ENCODE measurements around the gene KIRREL1.

Gene KIRREL1

GRCh38 chr1:158035976-158036583 is 42.6 kb downstream of the KIRREL1 start:
- peak; percentile 57 for DNase-seq (ENCODE audit: low read depth)

- DNase-seq (ENCODE audit: low read depth): peak; percentile 18
These were observed 43.8 kb downstream of the KIRREL1 start for GRCh38 chr1:158037008-158037865.

GRCh38 chr1:158037866-158038359 is 44.5 kb downstream of the KIRREL1 start:
- peak; percentile 34 for DNase-seq (ENCODE audit: low read depth)

- DNase-seq (ENCODE audit: low read depth): no peak
These were observed 45.3 kb downstream of the KIRREL1 start for GRCh38 chr1:158038793-158039192.

GRCh38 chr1:158039380-158039779 is 45.9 kb downstream of the KIRREL1 start:
- DNase-seq (ENCODE audit: low read depth): peak; percentile 28

- no peak for DNase-seq (ENCODE audit: low read depth)
These were observed 46.9 kb downstream of the KIRREL1 start for GRCh38 chr1:158040323-158040722.

GRCh38 chr1:158043232-158043631 is 49.8 kb downstream of the KIRREL1 start:
- DNase-seq (ENCODE audit: low read depth): no peak

GRCh38 chr1:158045639-158046038 is 52.2 kb downstream of the KIRREL1 start:
- peak; percentile 61 for DNase-seq (ENCODE audit: low read depth)

- no peak for DNase-seq (ENCODE audit: low read depth)
These were observed 53.5 kb downstream of the KIRREL1 start for GRCh38 chr1:158046715-158047510.

- no peak for DNase-seq (ENCODE audit: low read depth)
These were observed 55.1 kb downstream of the KIRREL1 start for GRCh38 chr1:158048371-158049067.

GRCh38 chr1:158049853-158050252 is 56.4 kb downstream of the KIRREL1 start:
- DNase-seq (ENCODE audit: low read depth): no peak

- peak; percentile 47 for DNase-seq (ENCODE audit: low read depth)
These were observed 59.8 kb downstream of the KIRREL1 start for GRCh38 chr1:158053276-158053675.

GRCh38 chr1:158054721-158055120 is 61.3 kb downstream of the KIRREL1 start:
- no peak for DNase-seq (ENCODE audit: low read depth)

- no peak for DNase-seq (ENCODE audit: low read depth)
These were observed 62.4 kb downstream of the KIRREL1 start for GRCh38 chr1:158055854-158056253.

GRCh38 chr1:158056498-158056897 is 63.1 kb downstream of the KIRREL1 start:
- DNase-seq (ENCODE audit: low read depth): no peak

- DNase-seq (ENCODE audit: low read depth): no peak
These were observed 65.0 kb downstream of the KIRREL1 start for GRCh38 chr1:158058237-158058985.

- DNase-seq (ENCODE audit: low read depth): no peak
These were observed 66.5 kb downstream of the KIRREL1 start for GRCh38 chr1:158059984-158060383.

- DNase-seq (ENCODE audit: low read depth): no peak
These were observed 68.7 kb downstream of the KIRREL1 start for GRCh38 chr1:158062174-158062573.

GRCh38 chr1:158067662-158068061 is 74.2 kb downstream of the KIRREL1 start:
- peak; percentile 68 for DNase-seq (ENCODE audit: low read depth)

GRCh38 chr1:158068918-158069317 is 75.5 kb downstream of the KIRREL1 start:
- DNase-seq (ENCODE audit: low read depth): no peak

GRCh38 chr1:158071138-158071537 is 77.7 kb downstream of the KIRREL1 start:
- peak; percentile 27 for DNase-seq (ENCODE audit: low read depth)
